T1000 (cell line): ENCODE results near the gene DES.

Experiments used
- DNase-seq: peaks from one replicate; lab custom pipeline; 2025; ENCODE audit warnings: mixed read lengths; lab: John Stamatoyannopoulos, UW

DES gene

GRCh38 chr2:219472629-219473187 is 54.5 kb downstream of the DES start:
- DNase-seq = no peak

GRCh38 chr2:219473511-219473910 is 55.3 kb downstream of the DES start:
- no peak for DNase-seq

GRCh38 chr2:219474285-219475060 is 56.3 kb downstream of the DES start:
- DNase-seq = no peak

GRCh38 chr2:219475278-219475677 is 57.1 kb downstream of the DES start:
- no peak for DNase-seq

GRCh38 chr2:219475697-219476651 is 57.8 kb downstream of the DES start:
- DNase-seq = no peak
